ENCODE measurements around the gene DMXL1.
A peak's percentile ranks its signal among the peaks of the same experiment; 100 is the strongest.
"Not testable (repeated sequence)": the region's sequence is repeated elsewhere in the genome, so short reads cannot be mapped to it uniquely, and the experiment has no call there.

DMXL1 gene

DNA sequence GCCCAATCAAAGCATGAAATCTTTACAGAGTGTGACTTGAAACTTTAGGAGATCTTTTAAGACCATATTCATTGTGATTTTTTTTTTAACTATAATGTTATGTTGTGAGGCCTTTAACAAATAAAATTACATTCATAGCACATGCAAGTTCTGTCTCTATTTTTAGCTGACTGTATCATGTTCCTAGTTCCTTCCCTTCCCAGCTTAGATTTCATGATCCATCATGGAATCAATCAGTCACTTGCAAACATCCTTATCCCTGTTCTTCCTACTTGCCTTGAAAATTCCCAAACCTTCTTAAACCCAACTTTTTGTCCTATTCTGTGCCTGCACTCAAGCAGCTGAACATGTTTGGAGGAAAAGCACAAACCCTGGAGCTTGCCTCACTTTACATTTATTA, 141.8 kb downstream of the DMXL1 start:
- DNase-seq (ENCODE audit: low read depth) = no peak

DNA sequence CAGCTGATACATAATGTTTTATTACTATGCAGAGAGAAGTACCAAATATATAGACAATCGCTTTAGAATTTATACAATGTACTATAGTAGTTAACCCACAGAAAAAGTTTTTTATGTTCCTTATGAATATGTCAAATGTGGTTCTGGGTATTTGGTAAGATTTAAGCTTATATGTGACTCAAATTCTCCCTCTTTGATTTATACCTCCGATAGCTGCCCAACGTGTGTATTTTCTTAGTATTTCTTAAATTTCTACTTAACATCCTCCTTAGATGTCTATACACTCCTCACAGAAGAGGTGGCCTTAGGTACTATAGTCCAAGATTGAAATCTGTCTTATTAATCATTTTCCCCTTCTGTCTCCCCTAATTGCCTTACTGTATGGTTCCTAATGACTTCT, 146.3 kb downstream of the DMXL1 start:
- no peak for DNase-seq (ENCODE audit: low read depth)

DNA sequence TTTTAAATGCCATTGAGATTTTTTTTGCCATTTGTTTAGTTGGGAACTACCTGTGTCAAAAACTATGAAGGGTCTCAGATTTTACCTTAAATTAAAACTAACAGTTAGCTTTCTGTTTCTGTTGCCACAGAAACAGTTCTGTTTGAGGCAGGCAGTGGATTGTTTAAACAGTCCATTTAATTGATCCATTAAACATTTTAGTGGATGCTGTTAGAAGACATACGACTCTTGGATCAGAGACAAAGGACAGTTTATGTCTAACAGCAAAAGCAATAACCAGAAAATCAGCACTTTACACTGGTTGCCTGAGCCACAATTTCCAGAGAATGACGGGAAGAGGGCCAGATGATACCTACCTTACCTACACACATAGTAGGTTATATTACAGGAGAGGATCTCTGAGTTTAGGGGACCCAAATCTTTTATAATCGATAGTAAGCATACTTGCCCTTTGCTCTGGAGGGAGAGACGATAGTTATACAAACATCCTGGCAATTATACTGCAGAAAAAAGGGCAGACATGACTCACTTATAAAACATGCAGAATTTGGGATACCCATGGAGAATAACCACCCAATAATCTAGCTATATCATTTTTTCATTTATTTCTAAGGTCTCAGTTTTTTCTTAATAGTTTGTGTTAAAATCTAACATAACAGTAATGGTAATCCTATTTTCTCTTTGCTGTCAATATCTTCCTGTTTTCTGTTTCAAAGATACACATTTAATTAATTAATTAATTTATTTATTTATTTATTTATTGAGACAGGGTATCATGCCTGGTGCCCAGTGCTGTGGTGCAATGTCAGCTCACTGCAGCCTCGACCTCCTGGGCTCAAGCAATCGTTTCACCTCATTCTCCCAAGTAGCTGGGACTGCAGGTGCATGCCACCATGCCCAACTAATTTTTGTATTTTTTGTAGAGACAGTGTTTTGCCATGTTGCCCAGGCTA, 148.2 kb downstream of the DMXL1 start:
- DNase-seq (ENCODE audit: low read depth) = no peak

DNA sequence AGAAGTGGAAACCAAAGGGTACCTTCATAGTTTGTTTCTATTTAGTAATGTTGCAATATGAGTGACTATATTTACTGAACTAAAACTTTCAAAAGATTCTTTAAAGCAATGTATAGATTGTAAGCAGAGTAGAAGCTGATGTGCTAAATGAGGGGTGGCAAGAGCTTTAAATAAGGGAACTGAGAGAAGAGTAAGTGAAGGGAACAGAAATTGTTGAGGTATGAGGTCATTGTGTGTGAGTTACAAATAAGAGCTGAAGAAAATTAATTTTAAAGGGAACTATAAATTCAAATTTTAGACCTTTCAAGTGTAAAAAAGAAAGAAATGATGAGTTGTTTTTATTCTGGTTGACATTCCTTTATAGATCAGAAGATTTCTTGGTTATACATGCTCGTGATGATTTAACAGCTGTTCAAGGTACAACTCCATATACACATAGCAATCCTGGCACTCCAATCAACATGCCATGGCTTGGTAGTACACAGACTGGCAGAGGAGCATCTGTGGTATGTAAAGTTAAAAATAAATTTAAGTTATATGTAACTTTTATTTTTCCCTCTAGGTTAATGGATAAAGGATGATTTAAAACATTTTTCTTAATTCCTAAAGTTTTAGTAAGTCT, 149.8 kb downstream of the DMXL1 start:
- DNase-seq (ENCODE audit: low read depth) = no peak

DNA sequence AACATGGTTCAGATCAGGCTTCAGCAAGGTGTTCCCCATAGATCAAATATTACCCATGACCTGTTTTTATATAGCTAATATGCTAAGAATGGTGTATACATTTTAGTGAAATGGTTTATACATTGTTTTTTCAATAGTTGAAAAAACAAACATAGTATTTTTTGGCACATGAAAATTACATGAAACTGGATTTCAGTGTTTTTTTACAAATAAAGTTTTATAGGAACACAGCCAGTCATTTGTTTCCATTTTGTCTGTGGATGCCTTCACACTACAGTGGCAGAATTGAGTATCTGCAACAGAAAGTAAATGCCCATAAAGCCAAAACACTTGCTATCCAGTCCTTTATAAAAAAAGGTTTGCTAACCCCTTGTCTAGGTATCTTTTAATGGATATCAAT, 150.4 kb downstream of the DMXL1 start:
- no peak for DNase-seq (ENCODE audit: low read depth)

DNA sequence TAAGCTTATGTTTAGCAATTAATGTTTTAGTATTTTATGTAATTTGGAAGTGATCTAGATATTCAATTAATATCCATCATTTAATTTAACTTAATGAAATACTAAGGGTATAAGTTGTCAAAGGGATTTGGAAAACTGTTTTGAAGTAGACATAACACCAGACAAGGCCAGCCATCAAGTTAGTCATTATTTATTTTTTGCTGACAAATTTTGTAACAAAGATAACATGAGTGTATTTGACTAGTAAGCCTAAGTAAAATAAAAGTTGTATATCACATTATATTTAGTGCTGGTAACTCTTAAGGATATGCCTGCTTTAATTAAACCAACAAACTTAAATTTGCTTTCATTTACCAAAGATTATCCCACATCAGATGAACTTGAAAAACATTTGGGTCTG, 159.1 kb downstream of the DMXL1 start:
- no peak for DNase-seq (ENCODE audit: low read depth)

DNA sequence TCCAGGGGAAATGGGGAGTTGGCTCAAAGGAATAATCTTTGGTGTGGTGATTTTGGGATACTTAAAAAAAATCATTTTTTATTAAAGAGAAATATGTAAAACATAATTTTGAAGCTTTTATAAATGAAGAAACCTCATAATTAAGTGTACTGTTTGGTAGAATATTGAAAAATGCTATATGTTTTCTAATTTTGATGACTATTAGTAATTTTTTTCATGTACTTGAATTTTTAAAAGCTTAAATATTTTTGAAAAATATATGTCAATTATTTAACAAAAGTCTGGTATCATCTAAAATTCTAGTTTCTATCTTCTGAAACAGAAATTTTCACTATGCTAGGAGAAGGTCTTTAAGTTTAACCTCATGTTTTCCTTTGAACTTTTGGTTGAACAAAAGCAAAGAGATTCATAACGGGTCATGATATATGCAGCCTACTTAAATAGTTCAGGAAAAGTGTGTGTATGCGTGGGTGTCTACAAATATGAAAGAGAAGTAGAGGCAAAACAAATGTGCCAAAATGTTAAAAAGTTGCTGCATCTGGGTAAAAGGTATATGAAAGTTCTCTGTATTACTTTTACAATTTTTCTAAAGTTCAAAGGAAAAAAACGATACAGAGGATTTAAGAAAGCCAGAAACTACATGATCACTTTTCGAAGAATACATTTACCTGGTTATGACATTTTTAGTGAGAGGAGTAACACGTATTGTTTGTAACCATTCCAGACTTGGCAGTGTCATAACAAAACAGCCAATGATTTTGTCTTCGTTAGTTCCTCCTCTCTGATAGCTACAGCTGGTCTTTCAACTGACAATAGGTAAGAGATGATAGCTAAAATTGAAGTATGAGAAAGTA, 167.6 kb downstream of the DMXL1 start:
- no peak for DNase-seq (ENCODE audit: low read depth)

DNA sequence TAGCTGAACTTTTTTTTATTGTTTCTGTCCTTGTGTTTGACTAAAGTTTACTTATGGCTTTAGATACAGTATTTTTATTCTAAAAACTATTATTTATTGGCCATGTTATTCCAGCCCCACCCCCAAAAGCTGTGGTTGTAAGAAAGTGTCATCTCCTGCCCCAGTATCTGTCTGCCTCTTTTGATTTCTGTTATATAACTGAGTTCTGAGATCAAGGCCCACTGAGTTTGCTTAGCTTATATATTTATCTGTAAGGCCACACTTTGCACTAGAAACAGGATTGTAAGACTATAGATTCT, 168.2 kb downstream of the DMXL1 start:
- DNase-seq (ENCODE audit: low read depth) = no peak

DNA sequence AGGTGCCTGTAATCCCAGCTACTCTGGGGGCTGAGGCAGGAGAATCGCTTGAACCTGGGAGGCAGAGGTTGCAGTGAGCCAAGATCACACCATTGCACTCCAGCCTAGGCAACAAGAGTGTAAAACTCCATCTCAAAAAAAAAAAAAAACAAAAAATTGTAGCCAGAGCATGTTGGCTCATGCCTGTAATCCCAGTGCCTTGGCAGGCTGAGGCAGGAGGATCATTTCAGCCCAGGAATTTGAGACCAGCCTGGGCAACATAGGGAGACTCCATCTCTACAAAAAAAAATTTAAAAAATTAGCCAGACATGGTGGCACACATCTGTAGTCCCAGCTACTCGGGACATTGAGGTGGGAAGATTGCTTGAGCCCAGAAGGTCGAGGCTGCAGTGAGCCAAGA, 168.9 kb downstream of the DMXL1 start:
- not testable (repeated sequence) for DNase-seq (ENCODE audit: low read depth)

DNA sequence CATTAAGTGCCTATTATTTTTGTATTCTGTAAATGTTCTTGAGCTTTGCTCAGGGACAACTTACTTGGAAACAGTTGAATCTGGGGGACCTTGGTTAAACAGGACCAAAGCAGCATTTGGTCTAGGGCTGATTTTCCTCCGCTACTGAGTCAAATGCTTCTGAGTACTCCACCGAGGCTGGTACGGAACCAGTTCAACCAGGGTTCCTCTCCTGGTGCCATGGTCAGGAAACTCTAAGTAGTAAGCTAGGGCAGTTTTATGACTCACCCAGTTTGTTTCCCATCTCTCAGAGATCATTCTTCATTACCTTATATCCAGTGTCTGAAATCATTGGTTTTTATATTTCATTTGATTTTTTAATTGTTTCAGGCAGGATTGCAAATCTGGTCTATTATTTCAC, 173.0 kb downstream of the DMXL1 start:
- no peak for DNase-seq (ENCODE audit: low read depth)

DNA sequence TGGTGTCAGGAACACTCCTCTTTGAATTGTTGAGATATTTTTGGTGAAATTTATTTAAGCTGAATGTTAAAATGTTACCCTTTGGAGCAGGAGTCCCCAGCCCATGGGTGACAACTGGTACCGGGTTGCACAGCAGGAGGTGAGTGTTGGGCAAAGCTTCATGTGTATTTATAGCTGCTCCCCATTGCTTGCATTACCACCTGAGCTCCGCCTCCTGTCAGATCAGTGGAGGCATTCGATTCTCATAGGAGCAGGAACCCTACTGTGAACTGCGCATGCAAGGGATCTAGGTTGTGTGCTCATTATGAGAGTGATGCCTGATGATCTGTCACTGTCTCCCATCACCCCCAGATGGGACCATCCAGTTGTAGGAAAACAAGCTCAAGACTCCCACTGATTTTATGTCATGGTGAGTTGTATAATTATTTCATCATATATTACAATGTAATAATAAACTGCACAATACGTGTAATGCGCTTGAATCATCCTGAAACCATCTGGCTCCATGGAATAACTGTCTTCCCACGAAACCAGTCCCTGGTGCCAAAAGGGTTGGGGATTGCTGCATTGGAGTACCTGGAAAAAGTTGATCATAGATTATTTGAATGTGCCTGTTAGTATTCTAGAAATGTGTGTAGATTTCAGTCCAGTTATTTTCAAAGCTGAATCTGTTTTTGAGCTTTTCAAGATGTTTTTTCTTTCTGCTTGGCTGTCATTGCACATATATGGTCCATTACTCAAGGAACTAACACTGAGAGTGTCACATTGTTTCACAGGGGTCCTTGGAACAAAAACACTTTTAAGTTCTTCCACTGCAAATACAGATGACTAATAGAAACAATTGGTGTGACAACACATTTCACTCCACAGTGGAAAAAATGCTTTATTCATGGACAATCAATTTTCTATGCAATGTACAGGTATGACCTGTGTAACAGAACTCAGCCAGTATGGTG, 180.3 kb downstream of the DMXL1 start:
- no peak for DNase-seq (ENCODE audit: low read depth)

DNA sequence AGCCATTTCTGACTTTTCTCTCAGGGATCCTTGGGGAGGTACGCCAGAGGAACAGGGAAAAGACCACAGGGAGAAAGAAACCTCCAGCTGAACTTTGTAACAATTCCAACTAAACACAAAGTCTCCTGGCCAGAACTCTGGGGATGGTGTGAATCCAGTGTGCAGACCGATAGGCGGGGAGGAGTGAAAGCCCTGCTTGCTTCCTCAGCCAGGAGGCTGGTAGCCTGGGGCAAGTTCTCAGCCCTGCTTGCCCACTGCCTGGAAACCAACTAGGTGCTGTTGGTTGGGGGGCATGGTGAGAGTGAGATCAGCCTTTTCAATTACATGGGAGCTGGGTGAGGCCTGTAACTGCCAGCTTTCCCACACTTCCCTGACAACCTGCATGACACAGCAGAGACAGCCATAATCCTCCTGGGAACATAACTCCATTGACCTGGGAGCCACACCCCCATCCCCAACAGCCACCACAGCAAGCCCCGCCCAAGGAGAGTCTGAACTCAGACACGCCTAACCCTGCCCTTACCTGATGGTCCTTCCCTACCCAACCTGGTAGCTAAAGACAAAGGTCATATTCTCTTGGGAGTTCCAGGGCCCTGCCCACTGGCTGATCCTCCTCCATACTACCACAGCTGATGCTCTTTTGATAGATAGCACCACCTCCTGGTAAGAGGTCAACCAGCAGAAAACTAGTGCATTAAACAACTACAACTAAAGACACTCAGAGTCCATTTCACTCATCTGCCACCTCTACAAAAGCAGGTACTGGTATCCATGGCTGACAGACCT, 184.9 kb downstream of the DMXL1 start:
- no peak for DNase-seq (ENCODE audit: low read depth)

DNA sequence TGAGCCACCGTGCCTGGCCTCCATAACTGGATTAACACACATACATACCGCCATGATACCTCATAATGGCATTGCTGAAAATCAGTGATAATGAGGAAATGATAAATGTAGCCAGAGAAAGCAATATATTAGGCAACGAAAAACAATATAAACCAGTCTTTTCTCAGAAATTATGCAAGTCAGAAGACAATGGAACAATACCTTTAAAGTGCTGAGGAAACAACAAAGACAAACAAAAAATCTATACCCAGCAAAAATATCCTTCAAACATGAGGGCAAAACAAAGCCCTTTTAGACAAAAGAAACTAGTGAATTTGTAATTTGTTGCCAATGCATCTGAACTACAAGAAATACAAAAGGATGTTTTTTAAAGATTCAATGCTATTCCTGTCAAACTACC, 186.7 kb downstream of the DMXL1 start:
- DNase-seq (ENCODE audit: low read depth) = no peak

DNA sequence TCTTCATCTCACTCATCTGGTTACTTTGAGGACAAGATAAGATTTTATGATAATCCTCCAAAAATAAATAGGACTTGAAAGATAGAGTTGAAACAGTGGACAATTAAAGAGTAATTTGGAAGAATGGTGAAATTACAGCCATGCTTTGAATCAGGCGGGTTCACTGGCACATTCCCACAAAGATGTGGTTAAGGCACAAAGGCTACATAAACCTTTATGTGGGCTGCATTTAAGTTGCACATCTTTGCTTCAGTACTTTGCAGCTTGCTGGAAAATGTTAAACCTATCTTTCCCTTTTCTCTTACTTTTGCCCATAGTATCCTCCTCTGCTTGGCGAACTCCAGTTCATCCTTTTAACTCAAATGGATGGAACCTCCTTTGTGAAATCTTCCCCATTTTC, 192.8 kb downstream of the DMXL1 start:
- no peak for DNase-seq (ENCODE audit: low read depth)

DNA sequence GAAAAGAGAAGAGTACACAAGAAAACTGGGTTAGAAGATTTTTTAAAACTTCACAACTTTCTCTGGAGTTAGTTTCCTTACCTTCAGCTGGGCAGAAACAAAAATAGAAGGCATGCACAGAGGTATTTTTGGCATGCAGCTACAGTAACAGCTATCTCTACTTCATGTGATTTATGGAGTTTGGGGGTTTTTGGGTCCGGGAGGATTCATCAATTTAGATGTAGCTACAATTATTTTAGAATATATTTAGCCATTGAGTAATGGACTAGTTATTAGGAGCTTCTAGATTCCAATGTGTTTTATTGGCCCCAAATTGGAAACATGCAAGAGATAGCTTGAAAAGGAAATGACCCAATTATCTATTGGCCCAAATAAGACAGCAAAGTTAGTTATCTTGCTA, 193.3 kb downstream of the DMXL1 start:
- DNase-seq (ENCODE audit: low read depth) = no peak

DNA sequence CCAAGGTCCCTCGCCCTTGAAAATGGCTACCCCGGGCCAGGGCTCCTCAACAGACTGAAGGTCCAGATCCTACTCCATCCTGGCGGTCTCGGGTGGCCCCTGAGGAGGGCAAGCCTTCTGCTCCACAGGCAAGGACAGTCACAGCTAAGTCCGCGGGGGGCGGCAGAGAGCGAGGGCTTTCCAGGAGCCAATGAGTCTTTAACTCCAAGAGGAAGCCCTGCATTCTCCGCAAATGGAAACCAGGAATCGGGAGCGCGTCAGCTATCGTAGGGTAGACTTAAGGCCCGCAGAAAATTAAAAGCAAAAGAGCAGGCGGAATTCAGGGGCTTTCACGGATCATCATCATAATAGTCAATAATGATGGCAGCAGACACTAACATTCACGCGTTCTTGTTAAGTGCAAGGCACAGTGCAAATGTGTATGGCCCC, 197.1 kb downstream of the DMXL1 start:
- peak; percentile 70 for DNase-seq (ENCODE audit: low read depth)

DNA sequence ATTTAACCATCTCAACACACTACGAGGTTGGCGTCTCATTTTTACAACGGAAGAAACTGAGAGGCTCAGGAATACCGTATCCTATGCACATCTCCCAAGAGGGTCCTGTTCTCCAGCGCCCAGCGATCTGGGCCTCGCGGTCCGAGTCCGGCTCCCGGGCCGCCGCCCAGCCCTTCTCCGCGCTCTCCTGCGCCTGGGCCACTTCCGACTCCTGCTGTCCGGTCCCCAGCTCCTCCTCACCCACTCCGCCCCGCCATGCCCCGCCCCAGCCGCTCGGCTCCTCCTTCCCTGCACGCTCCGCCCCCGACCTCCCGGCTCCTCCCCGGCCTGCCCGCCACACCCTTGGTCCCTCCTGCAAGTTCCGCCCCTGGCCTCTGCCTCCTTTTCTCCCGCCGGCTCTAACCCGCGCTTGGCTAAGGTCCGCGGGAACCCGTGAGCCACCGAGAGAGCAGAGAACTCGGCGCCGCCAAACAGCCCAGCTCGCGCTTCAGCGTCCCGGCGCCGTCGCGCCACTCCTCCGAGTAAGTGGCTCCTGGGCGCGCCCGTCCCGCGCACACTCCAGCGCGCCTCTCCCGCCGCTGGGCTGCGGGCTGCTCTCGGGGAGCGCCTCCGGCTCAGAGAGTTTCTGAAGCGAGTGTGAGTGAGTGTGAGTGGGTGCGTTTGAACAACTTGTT, 197.6 kb downstream of the DMXL1 start:
- peak; percentile 97 for DNase-seq (ENCODE audit: low read depth)

DNA sequence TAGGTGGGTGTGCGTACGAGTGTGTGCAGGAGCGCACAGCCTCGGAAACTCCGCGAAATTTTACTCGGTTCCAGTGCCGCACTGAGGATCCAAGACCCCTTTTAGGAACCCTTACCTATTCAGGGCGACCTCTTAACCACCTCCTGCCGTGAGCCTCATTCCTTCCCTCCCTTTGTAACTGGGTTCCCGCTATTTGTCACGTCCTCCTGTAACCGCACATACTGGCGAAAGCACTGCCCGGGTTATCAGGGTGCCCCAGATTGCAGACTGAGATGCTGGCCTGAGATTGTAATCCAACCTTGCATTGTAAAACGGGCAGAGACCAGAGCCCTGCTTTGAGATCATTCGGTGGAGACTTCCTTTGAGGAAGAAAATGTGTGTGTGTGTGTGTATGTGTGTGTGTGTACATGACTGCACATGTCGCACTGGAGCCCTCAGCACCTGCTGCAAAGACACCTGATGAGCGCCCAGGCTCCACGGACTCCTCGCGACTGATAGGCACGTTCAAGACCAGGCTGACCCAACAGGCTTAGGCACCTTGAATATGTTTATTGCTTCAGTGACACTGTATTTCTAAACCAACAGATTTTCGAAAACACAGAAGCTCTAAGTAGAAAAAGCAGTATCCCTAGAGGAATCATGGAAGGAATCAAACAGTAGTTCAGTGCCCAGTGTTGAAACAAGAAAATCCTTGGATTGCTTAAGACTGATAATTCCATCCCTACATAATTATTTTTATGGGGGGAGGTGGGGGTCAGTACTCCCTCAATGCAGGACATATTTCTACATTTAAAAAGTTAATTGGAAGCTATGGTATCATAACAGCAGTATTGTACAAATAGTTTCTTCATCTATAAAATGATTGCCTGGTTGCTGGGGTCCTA, 198.4 kb downstream of the DMXL1 start:
- no peak for DNase-seq (ENCODE audit: low read depth)

DNA sequence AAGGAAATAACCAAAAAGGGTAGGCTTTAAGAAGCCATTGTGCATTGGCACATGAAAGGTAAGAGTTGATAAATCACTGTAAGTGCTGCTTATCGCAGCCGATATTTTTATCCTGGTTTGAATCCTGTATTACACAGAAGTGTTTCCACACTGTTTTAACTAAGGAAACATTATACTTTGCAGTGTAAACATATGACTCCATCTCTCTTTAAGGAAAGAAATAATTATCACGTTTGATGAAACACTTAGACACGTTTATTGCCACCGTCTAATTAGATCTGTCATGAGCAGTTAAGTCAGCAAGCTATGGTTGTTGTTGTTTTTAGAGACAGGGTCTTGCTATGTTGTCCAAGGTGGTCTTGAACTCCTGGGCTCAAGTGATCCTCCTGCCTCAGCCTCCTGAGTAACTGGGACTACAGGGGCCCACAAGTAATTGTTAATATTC, 199.3 kb downstream of the DMXL1 start:
- no peak for DNase-seq (ENCODE audit: low read depth)

All from activated T-cell treated with anti-CD3 and anti-CD28 coated beads for 48 hours (primary cell).